Activated CD4-positive, alpha-beta memory T cell treated with anti-CD3 and anti-CD28 coated beads, Interleukin-2, amount 10 ng/mL, durations not matched to agents 7 days and 5 days (primary cell): ENCODE data around the gene TENM4. TPM values are rescaled to one million over a fixed set of nuclear protein-coding genes. Genes with fewer than 3 reads are reported as not detected.
"Not testable (repeated sequence)": the region's sequence is repeated elsewhere in the genome, so short reads cannot be mapped to it uniquely, and the experiment has no call there.

Experiments
- CTCF ChIA-PET: fragments of 350-600 bp; sonication (Branson Sonifier 250); formaldehyde crosslinking; loops from one replicate; lab custom pipeline; 2021; ENCODE audit warnings: antibody characterized with exemption, inconsistent platforms; lab: Charles Lee
- POLR2A ChIA-PET: fragments of 350-600 bp; sonication (Branson Sonifier 250); formaldehyde crosslinking; loops from one replicate; lab custom pipeline; 2021; ENCODE audit warnings: antibody characterized with exemption; lab: Charles Lee
- DNase-seq: peaks from one replicate; pipeline ENCODE4 v3.0.0-alpha.2; 2020
- H3K27ac Mint-ChIP-seq: one replicate; pipeline ENCODE4 v1.8.0; 2021; ENCODE audit warnings: mild to moderate bottlenecking, mixed read lengths
- H3K27me3 Mint-ChIP-seq: one replicate; pipeline ENCODE4 v1.8.0; 2021; ENCODE audit warnings: mixed read lengths
- H3K36me3 Mint-ChIP-seq: one replicate; pipeline ENCODE4 v1.8.0; 2021; ENCODE audit warnings: low read depth, mixed read lengths
- H3K4me1 Mint-ChIP-seq: one replicate; pipeline ENCODE4 v1.8.0; 2021; ENCODE audit warnings: mixed read lengths
- H3K4me3 Mint-ChIP-seq: one replicate; pipeline ENCODE4 v1.8.0; 2021; ENCODE audit warnings: mild to moderate bottlenecking, mixed read lengths
- H3K9me3 Mint-ChIP-seq: one replicate; pipeline ENCODE4 v1.8.0; 2021; ENCODE audit warnings: mixed read lengths
- total RNA-seq, 2 experiments: library from RNA; stranded (reverse); gene quantifications; one replicate each; pipeline ENCODE4 v1.2.3, GENCODE V29; 2021

The TENM4 gene
- total RNA-seq, 2 experiments from 2014 or later: not detected

GRCh38 chr11:78620159-78620558 is 820.7 kb downstream of the TENM4 start:
- ChIA-PET POLR2A (no interaction called here), CTCF (no interaction called here)
- H3K9me3 Mint-ChIP-seq: peaks cover 8% of the 10 kb centered on the region
- no peak overlapping the region for H3K4me3 Mint-ChIP-seq
- H3K4me1 Mint-ChIP-seq: no peaks in the 10 kb centered on the region
- no peaks in the 10 kb centered on the region for H3K36me3 Mint-ChIP-seq
- H3K27me3 Mint-ChIP-seq: peaks cover 8% of the 10 kb centered on the region
- DNase-seq: no peak
- H3K27ac Mint-ChIP-seq: no peak overlapping the region

DNA sequence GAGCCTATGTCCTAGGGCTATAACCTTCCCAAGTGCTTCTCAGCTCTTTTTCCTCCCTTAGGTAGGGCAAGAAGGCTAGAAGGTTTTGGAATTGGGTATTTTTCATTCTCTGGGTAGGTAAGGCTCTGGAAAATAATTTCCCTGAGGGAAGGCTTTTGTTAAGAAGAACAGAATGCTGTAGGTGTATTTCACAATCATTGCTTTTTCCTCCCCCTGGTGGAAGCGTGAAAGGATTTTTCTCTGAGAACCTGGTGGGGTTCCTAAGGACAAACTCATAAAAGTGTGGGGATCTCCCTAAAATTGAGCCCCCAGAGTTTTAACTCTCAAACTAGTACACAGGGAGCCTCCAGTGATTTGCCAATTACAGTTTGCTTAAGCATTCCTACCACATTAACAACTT is 825.1 kb downstream of the TENM4 start:
- no peak overlapping the region for H3K4me3 Mint-ChIP-seq
- no peaks in the 10 kb centered on the region for H3K36me3 Mint-ChIP-seq
- peaks cover 8% of the 10 kb centered on the region for H3K27me3 Mint-ChIP-seq
- H3K27ac Mint-ChIP-seq: no peak overlapping the region
- H3K4me1 Mint-ChIP-seq: no peaks in the 10 kb centered on the region
- no peak for DNase-seq
- ChIA-PET POLR2A (no interaction called here), CTCF (no interaction called here)
- H3K9me3 Mint-ChIP-seq: peaks cover 8% of the 10 kb centered on the region

DNA sequence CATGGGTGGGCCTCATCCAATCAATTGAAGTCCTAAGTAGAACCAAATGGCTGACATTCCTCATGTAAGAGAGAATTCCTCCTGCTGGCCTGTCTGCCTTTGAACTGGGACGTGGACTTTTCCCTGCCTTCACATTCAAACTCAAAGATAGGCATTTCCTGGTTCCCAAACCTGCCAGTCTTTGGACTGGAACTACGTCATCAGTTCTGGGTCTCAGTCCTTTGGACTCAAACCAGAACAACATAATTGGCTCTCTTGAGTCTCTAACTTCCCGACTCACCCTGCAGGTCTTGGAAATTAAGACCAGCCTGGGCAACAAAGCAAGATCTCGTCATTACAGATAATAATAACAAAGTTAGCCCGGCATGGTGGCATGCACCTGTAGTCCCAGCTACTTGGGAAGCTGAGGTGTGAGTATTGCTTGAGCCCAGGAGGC is 827.4 kb downstream of the TENM4 start:
- H3K27me3 Mint-ChIP-seq: peaks cover 5% of the 10 kb centered on the region
- no peak for DNase-seq

GRCh38 chr11:78612721-78613377 is 828.0 kb downstream of the TENM4 start:
- H3K27me3 Mint-ChIP-seq: peaks cover 4% of the 10 kb centered on the region
- POLR2A ChIA-PET: no interaction called here
- H3K4me1 Mint-ChIP-seq: no peaks in the 10 kb centered on the region
- H3K9me3 Mint-ChIP-seq: no peaks in the 10 kb centered on the region
- no peak overlapping the region for H3K4me3 Mint-ChIP-seq
- H3K36me3 Mint-ChIP-seq: no peaks in the 10 kb centered on the region
- DNase-seq: no peak
- CTCF ChIA-PET: no interaction called here
- H3K27ac Mint-ChIP-seq: no peak overlapping the region

More for the DNA sequence above, 827.4 kb downstream of the TENM4 start:
- Mint-ChIP-seq H3K4me1 (no peaks in the 10 kb centered on the region), H3K4me3 (no peak overlapping the region), H3K36me3 (no peaks in the 10 kb centered on the region), H3K9me3 (no peaks in the 10 kb centered on the region), H3K27ac (no peak overlapping the region)
- CTCF ChIA-PET: no interaction called here
- POLR2A ChIA-PET: no interaction called here

- H3K27me3 Mint-ChIP-seq, H3K36me3 Mint-ChIP-seq, H3K4me1 Mint-ChIP-seq, H3K9me3 Mint-ChIP-seq, DNase-seq, H3K4me3 Mint-ChIP-seq, H3K27ac Mint-ChIP-seq, CTCF ChIA-PET, POLR2A ChIA-PET: not testable (repeated sequence)
These were observed 831.5 kb downstream of the TENM4 start for GRCh38 chr11:78609321-78609720.

- no peaks in the 10 kb centered on the region for H3K36me3 Mint-ChIP-seq
- no peaks in the 10 kb centered on the region for H3K27me3 Mint-ChIP-seq
- H3K4me3 Mint-ChIP-seq: no peak overlapping the region
- ChIA-PET CTCF (no interaction called here), POLR2A (no interaction called here)
- DNase-seq: no peak
- no peaks in the 10 kb centered on the region for H3K9me3 Mint-ChIP-seq
- H3K4me1 Mint-ChIP-seq: no peaks in the 10 kb centered on the region
- no peak overlapping the region for H3K27ac Mint-ChIP-seq
These were observed 833.1 kb downstream of the TENM4 start for GRCh38 chr11:78607696-78608095.

GRCh38 chr11:78606667-78607066 is 834.2 kb downstream of the TENM4 start:
- H3K27me3 Mint-ChIP-seq: peaks cover 9% of the 10 kb centered on the region
- DNase-seq: no peak
- H3K9me3 Mint-ChIP-seq: no peaks in the 10 kb centered on the region
- no peak overlapping the region for H3K4me3 Mint-ChIP-seq
- ChIA-PET CTCF (no interaction called here), POLR2A (no interaction called here)
- no peak overlapping the region for H3K27ac Mint-ChIP-seq
- H3K36me3 Mint-ChIP-seq: no peaks in the 10 kb centered on the region
- no peaks in the 10 kb centered on the region for H3K4me1 Mint-ChIP-seq

DNA sequence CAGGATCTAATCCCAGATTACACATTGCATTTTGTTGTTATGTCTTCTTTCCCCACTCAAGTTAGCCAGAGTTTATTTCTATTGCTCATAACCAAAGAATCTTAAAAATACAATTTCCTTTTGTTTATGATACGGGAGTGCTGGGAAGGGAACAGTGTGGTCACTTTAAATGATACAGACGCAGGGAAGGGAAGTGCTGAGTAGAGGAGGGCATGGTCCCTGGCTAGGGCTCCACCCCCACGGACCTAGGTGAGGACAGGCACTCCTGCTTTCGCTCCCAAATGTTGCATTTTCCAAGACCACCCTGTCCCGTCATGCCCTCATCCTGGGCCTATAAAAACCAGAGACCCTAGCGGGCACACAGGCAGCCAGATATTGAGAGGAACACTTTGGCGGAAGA is 835.5 kb downstream of the TENM4 start:
- H3K9me3 Mint-ChIP-seq: no peaks in the 10 kb centered on the region
- no peak for DNase-seq
- H3K27me3 Mint-ChIP-seq: peaks cover 21% of the 10 kb centered on the region
- CTCF ChIA-PET: no interaction called here
- no peak overlapping the region for H3K27ac Mint-ChIP-seq
- H3K4me1 Mint-ChIP-seq: no peaks in the 10 kb centered on the region
- POLR2A ChIA-PET: no interaction called here
- no peaks in the 10 kb centered on the region for H3K36me3 Mint-ChIP-seq
- H3K4me3 Mint-ChIP-seq: no peak overlapping the region

DNA sequence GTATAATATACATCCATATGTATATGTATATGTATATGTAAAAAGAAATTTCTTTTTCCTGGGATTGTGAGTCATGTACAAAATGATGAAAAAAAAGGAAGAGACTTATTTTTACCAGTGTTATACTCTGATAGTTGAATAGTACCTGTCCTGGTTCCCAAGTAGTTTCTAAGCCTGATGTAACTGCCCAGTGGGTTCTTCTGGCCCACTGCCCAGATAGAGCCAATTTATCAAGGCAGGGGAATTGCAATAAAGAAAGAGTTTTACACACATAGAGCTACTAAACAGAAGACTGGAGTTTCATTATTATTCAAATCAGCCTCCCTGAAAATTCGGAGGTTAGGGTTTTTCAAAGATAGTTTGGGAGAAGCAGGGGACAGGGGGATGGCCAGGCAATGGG is 837.0 kb downstream of the TENM4 start:
- ChIA-PET POLR2A (no interaction called here), CTCF (no interaction called here)
- no peak overlapping the region for H3K27ac Mint-ChIP-seq

More for the DNA sequence above, 837.0 kb downstream of the TENM4 start:
- peaks cover 32% of the 10 kb centered on the region for H3K27me3 Mint-ChIP-seq
- no peak for DNase-seq
- no peak overlapping the region for H3K4me3 Mint-ChIP-seq
- H3K9me3 Mint-ChIP-seq: peaks cover 2% of the 10 kb centered on the region
- peaks cover 2% of the 10 kb centered on the region for H3K36me3 Mint-ChIP-seq
- no peaks in the 10 kb centered on the region for H3K4me1 Mint-ChIP-seq
